GM18868 (cell line): ENCODE results near the gene CDC37L1.

ENCODE experiments used
- ATAC-seq: cut with Tn5 transposase; IDR thresholded peaks from one replicate; pipeline ENCODE4 v1.9.1; 2021; ENCODE audit warnings: mild to moderate bottlenecking, moderate library complexity; ENCODE audit not compliant: unreplicated experiment

The CDC37L1 gene

DNA sequence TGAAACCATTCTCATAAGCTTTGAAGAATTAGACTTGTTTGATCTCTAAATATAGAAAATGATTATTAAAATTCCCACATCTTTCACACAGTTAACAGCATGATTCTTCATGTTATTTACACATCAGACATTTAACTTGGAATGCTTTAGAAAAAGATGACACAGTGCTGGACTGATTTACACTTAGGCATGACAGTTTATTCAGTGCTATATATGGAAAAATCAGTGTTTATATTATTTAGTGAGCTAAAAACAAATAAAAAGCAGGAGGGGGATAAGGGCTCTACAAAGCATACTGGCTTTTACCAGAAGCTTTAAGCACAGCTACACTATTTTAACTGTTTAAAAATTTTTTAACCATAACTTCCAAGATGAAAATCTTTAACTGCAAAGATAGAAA lies 30.0 kb downstream of the CDC37L1 start:
- ATAC-seq: no peak

DNA sequence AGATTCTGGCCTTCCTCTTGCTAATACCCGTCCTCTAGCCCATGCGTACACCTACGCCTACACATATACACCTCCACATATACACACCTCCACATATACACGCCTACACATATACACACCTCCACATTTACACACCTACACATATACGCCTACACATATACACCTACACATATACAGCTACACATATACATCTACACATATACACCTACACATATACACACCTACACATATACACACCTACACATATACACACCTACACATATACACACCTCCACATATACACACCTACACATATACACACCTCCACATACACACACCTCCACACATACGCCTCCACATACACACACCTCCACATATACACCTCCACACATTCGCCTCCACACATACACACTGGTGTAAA lies 34.5 kb downstream of the CDC37L1 start:
- ATAC-seq: no peak

DNA sequence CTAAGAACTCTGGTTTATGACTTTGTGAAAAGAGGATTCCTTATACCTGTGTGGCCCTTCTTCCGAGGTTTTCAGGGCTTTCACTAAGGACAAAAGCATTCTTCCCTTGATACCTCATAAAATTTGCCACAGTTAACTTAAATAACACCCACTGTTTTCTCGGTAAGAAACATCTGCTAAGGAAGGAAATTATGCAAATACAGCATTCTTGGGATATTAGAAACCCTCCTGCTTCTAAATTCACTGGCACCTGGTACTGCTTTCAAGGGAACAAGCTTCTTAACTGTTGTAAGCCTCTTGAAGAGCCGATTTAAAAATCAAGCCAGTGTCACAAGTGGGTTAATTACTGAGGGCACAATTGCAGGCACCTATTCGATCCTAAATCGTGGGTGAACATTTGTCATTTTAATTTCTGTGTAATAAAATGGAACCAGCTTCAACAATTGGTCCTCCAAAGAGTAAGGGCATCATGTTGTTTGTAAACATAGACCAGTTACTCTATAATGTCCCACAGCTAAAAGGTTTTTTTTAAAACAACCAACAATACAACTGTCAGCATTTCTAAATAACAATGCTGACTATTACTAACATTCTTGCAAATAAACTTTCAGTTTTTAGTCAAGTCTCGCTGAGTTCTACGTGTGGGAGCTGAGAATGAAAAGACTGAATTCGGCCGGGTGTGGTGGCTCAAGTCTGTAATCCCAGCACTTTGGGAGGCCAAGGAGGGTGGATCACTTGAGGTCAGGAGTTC lies 35.1 kb downstream of the CDC37L1 start:
- no peak for ATAC-seq

- ATAC-seq: no peak
These were observed 36.8 kb downstream of the CDC37L1 start for GRCh38 chr9:4716163-4716562.

DNA sequence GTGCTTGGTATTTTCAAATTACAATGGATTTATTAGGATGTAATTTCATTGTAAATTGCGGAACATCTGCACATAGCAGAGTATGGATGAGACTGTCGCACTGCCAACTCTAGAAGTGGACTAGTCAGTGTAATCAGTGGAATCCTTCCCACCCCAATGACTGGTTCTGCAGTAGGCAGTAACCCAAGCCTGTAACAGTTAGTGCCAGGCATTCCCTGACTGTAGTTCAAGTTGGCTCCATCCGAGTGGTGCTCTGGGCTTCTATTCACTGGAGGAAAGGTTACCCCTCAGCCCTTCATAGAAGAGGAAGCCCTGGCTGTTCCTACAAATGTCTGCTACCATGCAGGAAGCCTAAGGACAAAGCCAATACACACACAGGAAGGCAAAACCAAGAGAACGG lies 38.4 kb downstream of the CDC37L1 start:
- no peak for ATAC-seq

- no peak for ATAC-seq
These were observed 39.5 kb downstream of the CDC37L1 start for GRCh38 chr9:4718911-4719310.

GRCh38 chr9:4721736-4722135 lies 42.4 kb downstream of the CDC37L1 start:
- no peak for ATAC-seq

DNA sequence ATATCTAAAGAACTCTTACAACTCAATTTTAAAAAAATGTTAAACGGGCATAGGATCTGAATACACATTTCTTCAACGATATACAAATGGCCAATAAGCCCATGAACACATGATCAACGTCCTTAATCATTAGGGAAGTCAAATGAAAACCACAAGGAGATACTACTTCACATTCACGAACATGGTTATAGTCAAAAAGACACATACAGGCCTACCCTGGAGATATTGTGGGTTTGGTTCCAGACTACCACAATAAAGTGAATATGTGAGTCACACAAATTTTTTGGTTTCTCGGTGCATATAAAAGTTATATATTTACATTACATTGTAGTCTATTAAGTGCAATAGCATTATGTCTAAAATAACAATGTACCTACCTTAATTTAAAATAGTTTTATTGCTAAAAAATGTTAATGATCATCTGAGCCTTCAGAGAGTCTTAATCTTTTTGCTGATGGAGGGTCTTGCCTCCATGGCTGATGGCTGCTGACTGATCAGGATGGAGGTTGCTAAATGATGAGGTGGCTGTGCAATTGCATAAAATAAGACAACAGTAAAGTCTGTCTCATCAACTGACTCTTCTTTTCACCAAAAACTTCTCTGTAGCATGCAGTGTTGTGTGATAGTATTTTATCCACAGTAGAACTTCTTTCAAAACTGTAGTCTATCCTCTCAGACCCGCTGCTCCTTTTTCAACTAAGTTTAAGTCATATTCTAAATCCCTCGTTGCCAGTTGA lies 46.5 kb downstream of the CDC37L1 start:
- no peak for ATAC-seq

DNA sequence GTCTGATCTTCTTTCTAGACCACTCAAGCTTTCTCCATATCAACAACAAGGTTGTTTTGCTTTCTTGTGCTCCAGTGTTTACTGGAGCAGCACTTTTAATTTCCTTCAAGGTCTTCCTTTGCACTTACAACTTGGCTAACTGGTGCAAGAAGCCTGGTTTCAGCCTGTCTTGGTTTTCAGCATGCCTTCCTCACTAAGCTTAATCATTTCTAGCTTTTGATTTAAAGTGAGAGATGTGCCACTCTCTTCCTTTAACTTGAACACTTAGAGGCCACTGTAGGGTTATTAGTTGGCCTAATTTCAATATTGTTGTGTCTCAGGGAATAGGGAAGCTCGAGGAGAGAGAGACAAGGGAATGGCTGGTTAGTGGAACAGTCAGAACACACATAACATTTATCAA lies 48.2 kb downstream of the CDC37L1 start:
- no peak for ATAC-seq

DNA sequence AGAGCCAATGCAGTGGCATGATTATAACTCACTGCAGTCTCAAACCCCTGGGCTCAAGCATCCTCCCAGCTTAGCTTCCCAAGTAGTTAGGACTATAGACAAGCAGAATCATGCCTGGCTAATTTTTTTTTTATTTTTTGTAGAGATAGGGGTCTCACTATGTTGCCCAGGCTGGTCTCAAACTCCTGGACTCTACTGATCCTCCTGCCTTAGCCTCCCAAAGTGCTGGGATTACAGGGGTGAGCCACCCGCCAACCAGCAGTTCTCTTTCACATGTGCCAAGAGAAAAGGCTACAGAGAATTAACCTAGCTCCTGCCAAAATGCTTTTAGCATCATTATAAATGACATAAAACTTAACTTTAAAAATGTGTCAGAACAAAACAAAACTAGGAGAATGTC lies 53.5 kb downstream of the CDC37L1 start:
- ATAC-seq: no peak

GRCh38 chr9:4734150-4734549 lies 54.8 kb downstream of the CDC37L1 start:
- no peak for ATAC-seq

DNA sequence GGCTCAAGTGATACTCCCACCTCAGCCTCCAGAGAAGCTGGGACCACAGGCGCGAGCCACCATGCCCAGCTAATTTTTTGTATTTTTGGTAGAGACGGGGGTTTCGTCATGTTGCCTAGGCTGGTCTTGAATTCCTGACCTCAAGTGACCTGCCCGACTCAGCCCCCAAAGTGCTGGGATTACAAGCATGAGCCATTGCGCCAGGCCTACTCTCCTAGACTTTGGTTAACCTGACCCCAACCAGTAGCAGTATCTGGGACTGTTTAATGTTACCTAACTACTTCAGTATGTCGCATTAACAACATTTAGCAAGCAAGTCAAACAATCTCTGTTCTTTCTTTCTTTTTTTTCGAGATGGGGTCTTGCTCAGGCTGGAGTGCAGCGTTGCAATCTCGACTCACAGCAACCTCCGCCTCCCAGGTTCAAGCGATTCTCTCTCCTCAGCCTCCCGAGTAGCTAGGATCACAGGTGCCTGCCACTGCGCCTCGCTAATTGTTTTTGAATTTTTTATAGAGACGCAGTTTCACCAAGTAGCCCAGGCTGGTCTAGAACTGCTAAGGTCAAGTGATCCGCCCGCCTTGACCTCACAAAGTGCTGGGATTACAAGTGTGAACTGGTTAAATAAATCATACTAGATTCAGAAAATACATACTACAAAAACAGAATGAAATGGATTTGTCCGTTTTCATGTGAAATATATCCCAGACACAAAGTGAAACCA lies 59.7 kb downstream of the CDC37L1 start:
- no peak for ATAC-seq

- ATAC-seq: no peak
These were observed 60.4 kb downstream of the CDC37L1 start for GRCh38 chr9:4739587-4740387.

DNA sequence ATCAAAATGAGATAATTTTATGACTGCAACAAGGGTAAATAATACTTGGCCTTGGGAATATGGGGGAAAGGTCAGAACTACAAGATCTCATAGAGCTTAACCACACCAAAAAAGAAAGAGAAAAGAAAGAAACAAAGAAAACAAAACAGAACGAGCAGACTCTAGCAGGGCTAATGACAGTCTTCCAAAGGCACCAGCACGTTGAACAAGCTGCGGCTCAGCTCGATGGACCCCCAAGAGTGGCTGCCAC lies 60.9 kb downstream of the CDC37L1 start:
- no peak for ATAC-seq

GRCh38 chr9:4740638-4741364 lies 61.4 kb downstream of the CDC37L1 start, which contains the start of gene AK3:
Gene AK3 (minus strand): TSS chr9:4741202. CDS start chr9:4741087, 115 bp downstream.
- peak; percentile 91 for ATAC-seq

DNA sequence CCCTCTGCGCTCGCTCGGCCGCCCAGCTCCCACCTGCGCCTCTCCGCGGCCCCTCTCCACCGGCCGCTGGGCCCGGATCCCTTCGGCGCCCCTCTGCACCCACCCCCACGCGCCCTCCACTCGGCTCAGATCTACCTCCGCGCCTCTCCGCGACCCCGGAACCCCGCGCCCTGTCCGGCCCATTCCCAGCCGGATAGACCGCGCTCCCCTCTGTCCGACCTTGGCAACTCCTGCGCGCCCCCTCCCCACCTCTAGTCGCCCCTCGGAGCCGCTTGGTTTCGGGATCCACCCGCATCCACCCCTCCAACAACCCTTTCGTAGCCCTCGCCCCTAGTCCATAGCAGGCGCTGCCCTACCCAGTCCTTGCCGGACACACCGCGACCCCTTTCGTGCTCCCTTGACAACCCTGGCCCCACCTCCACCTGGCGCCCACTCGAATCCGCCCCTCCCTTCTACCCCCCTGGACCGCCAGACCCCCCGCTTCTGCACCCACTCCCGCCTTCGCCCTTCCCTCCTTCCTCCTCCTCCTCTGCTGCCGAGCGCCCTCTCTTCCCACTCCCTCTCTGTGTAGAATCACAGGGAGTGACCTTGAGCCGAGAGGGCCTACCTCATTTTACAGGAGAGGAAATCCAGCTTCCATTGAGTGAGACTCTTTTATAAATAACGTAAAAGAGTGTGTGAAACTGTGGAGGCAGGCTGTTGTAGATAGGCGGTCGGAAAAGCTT lies 62.2 kb downstream of the CDC37L1 start:
- no peak for ATAC-seq

- no peak for ATAC-seq
These were observed 62.9 kb downstream of the CDC37L1 start for GRCh38 chr9:4742246-4742645.

DNA sequence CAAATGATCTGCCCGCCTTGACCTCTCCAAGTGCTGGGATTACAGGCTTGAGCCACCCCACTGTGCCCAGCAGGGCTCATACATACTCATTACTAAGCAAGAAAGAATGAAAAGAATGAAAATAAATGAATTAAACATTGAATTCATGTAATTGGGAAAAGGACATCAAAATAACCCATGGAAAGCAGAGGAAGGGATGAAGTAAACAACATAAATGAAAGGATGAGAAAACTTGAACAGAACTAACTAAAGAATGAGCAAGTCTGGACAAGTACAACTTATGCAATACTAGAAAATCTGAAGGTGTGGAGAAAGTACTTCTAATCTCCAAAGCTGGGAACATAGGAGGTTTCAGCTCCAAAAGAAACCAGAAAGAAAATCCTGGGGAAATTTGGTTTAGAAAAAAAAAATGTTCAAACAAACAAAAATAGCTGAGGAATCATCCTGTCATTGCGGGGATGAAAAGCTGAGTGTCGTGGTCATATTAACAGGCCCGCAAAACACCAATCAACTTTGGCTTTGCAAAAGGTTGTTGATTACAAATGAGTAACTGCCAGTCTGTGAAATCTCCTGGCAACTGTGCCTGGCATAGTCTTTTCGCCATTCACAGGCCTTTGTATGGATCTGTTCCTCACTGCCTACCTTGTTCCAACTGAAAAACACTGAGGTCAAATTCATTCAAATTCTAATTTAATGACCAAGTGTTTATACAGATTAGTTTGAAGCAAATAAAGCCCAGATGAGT lies 63.9 kb downstream of the CDC37L1 start:
- no peak for ATAC-seq
